HepG2 (cell line): ENCODE measurements around the gene RRP36. TPM values are rescaled to one million over a fixed set of nuclear protein-coding genes. Genes with fewer than 3 reads are reported as not detected.

Experiments
- BHLHE40 ChIP-seq: IDR thresholded peaks from 2 replicates; pipeline ENCODE4 v1.6.1; 2011; ENCODE audit warnings: low read length, improper control_type of control experiment
- CCDC6 ChIP-seq: sonication (generic); formaldehyde crosslinking; IDR thresholded peaks from 2 replicates; pipeline ENCODE4 v1.8.1; 2022; ENCODE audit warnings: mild to moderate bottlenecking, missing genetic modification reagents, moderate library complexity
- FOXK1 ChIP-seq: sonication (generic); formaldehyde crosslinking; IDR thresholded peaks from 2 replicates; pipeline ENCODE4 v1.4.0; 2020; ENCODE audit warnings: low read depth, missing genetic modification reagents, borderline replicate concordance
- IRF9 ChIP-seq: sonication (generic); formaldehyde crosslinking; IDR thresholded peaks from 2 replicates; pipeline ENCODE4 v1.8.0; 2022; ENCODE audit warnings: missing genetic modification reagents, mild to moderate bottlenecking, borderline replicate concordance
- KAT8 ChIP-seq: IDR thresholded peaks from 2 replicates; pipeline ENCODE4 v1.6.1; 2016; ENCODE audit warnings: missing genetic modification reagents, missing compliant biosample characterization
- MTF2 ChIP-seq: sonication (generic); formaldehyde crosslinking; IDR thresholded peaks from 2 replicates; pipeline ENCODE4 v1.5.0; 2020; ENCODE audit warnings: missing genetic modification reagents, borderline replicate concordance
- PCBP2 ChIP-seq: fragments of 200-400 bp; formaldehyde crosslinking; optimal IDR thresholded peaks from 2 replicates; pipeline ENCODE3; 2018; ENCODE audit warnings: low read length, low read depth; ENCODE audit not compliant: poor library complexity, severe bottlenecking
- SMC3 ChIP-seq: IDR thresholded peaks from 2 replicates; pipeline ENCODE4 v1.6.1; 2011; ENCODE audit warnings: low read length, improper control_type of control experiment
- ZNF251 ChIP-seq: sonication (generic); formaldehyde crosslinking; IDR thresholded peaks from 2 replicates; pipeline ENCODE4 v1.9.0; 2021; ENCODE audit warnings: mild to moderate bottlenecking, missing genetic modification reagents
- polyA plus RNA-seq, 8 experiments: library from polyadenylated mRNA; depleted of rRNA in 3 of 8; stranded (reverse) in 7 of 8; unstranded in 1 of 8; fragments of >200 nt; fragmentation: Illumina TruSeq in 4 of 8; extraction: Trizol in 4 of 8; gene quantifications; 2 replicates each; pipeline versions ENCODE4 v1.2.1 to v1.2.3, GENCODE V29; 2011 to 2016; ENCODE audit warnings: low read depth in 4 of 8, missing spikeins in 1 of 8, mixed read lengths in 1 of 8; ENCODE audit not compliant: insufficient read depth in 1 of 8
- total RNA-seq, 5 experiments: library from RNA; depleted of rRNA; stranded (reverse); fragments of >200 nt; fragmentation: Illumina TruSeq; extraction: Trizol; gene quantifications; 2 replicates each; pipeline ENCODE4 v1.2.3, GENCODE V29; 2016; ENCODE audit warnings: low read depth in 1 of 5
- TF ChIP-seq, protein P1 (sequence below): sonication (generic); formaldehyde crosslinking; conservative IDR thresholded peaks from 2 replicates; pipeline ENCODE4 v1.8.0; 2022; ENCODE audit warnings: missing genetic modification reagents
- TF ChIP-seq, protein P2 (sequence below): sonication (generic); formaldehyde crosslinking; IDR thresholded peaks from 2 replicates; pipeline ENCODE4 v1.5.1; 2020; ENCODE audit warnings: mild to moderate bottlenecking, missing genetic modification reagents, borderline replicate concordance
- TF ChIP-seq, protein P3 (sequence below): sonication (generic); formaldehyde crosslinking; IDR thresholded peaks from 2 replicates; pipeline ENCODE4 v1.5.0; 2020; ENCODE audit warnings: mild to moderate bottlenecking, missing genetic modification reagents, borderline replicate concordance
- TF ChIP-seq, protein P4 (sequence below): IDR thresholded peaks from 2 replicates; pipeline ENCODE4 v1.6.1; 2016; ENCODE audit warnings: mild to moderate bottlenecking
- TF ChIP-seq, protein P5 (sequence below): sonication (generic); formaldehyde crosslinking; IDR thresholded peaks from 2 replicates; pipeline ENCODE4 v1.8.1; 2023; ENCODE audit warnings: mild to moderate bottlenecking, missing genetic modification reagents

Gene RRP36
- total and polyA plus RNA-seq, 2 of the 13 experiments (the other 11 are each of a cell fraction or from before 2014, with no cell fraction given): 29.5 to 144 TPM

- TF ChIP-seq, protein P1, sequence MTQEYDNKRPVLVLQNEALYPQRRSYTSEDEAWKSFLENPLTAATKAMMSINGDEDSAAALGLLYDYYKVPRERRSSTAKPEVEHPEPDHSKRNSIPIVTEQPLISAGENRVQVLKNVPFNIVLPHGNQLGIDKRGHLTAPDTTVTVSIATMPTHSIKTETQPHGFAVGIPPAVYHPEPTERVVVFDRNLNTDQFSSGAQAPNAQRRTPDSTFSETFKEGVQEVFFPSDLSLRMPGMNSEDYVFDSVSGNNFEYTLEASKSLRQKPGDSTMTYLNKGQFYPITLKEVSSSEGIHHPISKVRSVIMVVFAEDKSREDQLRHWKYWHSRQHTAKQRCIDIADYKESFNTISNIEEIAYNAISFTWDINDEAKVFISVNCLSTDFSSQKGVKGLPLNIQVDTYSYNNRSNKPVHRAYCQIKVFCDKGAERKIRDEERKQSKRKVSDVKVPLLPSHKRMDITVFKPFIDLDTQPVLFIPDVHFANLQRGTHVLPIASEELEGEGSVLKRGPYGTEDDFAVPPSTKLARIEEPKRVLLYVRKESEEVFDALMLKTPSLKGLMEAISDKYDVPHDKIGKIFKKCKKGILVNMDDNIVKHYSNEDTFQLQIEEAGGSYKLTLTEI (CRISPR knock-in tag): no peak
- TF ChIP-seq, protein P2, sequence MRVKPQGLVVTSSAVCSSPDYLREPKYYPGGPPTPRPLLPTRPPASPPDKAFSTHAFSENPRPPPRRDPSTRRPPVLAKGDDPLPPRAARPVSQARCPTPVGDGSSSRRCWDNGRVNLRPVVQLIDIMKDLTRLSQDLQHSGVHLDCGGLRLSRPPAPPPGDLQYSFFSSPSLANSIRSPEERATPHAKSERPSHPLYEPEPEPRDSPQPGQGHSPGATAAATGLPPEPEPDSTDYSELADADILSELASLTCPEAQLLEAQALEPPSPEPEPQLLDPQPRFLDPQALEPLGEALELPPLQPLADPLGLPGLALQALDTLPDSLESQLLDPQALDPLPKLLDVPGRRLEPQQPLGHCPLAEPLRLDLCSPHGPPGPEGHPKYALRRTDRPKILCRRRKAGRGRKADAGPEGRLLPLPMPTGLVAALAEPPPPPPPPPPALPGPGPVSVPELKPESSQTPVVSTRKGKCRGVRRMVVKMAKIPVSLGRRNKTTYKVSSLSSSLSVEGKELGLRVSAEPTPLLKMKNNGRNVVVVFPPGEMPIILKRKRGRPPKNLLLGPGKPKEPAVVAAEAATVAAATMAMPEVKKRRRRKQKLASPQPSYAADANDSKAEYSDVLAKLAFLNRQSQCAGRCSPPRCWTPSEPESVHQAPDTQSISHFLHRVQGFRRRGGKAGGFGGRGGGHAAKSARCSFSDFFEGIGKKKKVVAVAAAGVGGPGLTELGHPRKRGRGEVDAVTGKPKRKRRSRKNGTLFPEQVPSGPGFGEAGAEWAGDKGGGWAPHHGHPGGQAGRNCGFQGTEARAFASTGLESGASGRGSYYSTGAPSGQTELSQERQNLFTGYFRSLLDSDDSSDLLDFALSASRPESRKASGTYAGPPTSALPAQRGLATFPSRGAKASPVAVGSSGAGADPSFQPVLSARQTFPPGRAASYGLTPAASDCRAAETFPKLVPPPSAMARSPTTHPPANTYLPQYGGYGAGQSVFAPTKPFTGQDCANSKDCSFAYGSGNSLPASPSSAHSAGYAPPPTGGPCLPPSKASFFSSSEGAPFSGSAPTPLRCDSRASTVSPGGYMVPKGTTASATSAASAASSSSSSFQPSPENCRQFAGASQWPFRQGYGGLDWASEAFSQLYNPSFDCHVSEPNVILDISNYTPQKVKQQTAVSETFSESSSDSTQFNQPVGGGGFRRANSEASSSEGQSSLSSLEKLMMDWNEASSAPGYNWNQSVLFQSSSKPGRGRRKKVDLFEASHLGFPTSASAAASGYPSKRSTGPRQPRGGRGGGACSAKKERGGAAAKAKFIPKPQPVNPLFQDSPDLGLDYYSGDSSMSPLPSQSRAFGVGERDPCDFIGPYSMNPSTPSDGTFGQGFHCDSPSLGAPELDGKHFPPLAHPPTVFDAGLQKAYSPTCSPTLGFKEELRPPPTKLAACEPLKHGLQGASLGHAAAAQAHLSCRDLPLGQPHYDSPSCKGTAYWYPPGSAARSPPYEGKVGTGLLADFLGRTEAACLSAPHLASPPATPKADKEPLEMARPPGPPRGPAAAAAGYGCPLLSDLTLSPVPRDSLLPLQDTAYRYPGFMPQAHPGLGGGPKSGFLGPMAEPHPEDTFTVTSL (CRISPR knock-in tag): no peak
- TF ChIP-seq MTF2 (no peak), BHLHE40 (no peak), FOXK1 (CRISPR knock-in tag) (0 out of 2 replicates have a peak, but pooled peaks have one; percentile 45), ZNF251 (CRISPR knock-in tag) (no peak), PCBP2 (no peak), SMC3 (no peak), CCDC6 (CRISPR knock-in tag) (no peak), KAT8 (CRISPR knock-in tag) (peak; percentile 89), IRF9 (CRISPR knock-in tag) (peak; percentile 38; the same call in 1 of the 2 replicates)
- TF ChIP-seq, protein P3, sequence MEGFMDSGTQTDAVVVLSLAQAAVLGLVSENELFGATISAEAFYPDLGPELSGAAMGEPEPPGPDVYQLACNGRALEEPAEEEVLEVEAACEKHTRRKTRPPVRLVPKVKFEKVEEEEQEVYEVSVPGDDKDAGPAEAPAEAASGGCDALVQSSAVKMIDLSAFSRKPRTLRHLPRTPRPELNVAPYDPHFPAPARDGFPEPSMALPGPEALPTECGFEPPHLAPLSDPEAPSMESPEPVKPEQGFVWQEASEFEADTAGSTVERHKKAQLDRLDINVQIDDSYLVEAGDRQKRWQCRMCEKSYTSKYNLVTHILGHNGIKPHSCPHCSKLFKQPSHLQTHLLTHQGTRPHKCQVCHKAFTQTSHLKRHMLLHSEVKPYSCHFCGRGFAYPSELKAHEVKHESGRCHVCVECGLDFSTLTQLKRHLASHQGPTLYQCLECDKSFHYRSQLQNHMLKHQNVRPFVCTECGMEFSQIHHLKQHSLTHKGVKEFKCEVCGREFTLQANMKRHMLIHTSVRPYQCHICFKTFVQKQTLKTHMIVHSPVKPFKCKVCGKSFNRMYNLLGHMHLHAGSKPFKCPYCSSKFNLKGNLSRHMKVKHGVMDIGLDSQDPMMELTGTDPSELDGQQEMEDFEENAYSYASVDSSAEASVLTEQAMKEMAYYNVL (CRISPR knock-in tag): 0 out of 2 replicates have a peak, but pooled peaks have one; percentile 39
- TF ChIP-seq, protein P4, sequence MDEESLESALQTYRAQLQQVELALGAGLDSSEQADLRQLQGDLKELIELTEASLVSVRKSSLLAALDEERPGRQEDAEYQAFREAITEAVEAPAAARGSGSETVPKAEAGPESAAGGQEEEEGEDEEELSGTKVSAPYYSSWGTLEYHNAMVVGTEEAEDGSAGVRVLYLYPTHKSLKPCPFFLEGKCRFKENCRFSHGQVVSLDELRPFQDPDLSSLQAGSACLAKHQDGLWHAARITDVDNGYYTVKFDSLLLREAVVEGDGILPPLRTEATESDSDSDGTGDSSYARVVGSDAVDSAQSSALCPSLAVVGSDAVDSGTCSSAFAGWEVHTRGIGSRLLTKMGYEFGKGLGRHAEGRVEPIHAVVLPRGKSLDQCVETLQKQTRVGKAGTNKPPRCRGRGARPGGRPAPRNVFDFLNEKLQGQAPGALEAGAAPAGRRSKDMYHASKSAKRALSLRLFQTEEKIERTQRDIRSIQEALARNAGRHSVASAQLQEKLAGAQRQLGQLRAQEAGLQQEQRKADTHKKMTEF (CRISPR knock-in tag): peak; percentile 80
- TF ChIP-seq, protein P5, sequence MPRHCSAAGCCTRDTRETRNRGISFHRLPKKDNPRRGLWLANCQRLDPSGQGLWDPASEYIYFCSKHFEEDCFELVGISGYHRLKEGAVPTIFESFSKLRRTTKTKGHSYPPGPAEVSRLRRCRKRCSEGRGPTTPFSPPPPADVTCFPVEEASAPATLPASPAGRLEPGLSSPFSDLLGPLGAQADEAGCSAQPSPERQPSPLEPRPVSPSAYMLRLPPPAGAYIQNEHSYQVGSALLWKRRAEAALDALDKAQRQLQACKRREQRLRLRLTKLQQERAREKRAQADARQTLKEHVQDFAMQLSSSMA (CRISPR knock-in tag): no peak
Measured at GRCh38 chr6:43021270-43022047, at the start of gene RRP36 (continued).
